Measurements from ENCODE around the gene ART5.
A peak's percentile ranks its signal among the peaks of the same experiment; 100 is the strongest.

DNA sequence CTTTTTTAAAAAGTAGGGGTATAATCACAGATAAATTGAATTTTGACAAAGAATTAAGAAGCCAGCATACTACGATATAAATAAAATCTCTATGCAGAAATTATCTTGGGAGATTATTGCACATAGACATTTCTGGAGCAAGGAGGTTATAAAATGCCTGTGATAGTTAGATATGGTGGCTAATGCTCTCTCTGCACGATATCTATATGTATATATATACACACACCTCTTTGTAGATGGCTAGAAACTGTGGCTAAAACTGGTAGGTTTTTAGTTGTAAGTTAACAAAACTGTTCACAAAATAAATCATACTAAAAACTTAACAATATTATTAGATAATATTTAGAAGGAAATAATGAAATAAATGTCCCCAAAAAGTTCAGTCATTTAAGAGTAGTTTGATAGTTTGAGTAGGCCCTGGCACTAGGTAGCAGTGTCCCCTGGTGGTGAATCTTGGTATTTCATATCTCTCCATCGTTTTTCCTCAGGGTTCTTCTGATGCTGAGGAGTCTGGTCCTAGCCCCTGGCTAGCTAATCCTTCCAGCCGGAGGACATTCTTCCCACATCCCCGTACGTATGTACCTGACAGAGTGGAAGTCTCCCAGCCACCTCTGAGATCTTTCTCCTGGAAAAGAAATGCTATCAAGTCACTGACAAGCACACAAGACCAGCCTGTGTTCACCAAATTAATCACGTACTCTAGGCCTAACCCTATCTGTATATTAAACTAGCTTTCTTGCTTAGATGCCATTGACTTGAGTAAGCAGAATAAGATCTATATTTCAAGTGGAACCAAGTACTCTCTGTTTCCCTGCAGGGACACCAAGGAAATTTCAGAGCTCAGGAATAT lies 32.2 kb downstream of the ART5 start:
- TF ChIP-seq, protein P1, sequence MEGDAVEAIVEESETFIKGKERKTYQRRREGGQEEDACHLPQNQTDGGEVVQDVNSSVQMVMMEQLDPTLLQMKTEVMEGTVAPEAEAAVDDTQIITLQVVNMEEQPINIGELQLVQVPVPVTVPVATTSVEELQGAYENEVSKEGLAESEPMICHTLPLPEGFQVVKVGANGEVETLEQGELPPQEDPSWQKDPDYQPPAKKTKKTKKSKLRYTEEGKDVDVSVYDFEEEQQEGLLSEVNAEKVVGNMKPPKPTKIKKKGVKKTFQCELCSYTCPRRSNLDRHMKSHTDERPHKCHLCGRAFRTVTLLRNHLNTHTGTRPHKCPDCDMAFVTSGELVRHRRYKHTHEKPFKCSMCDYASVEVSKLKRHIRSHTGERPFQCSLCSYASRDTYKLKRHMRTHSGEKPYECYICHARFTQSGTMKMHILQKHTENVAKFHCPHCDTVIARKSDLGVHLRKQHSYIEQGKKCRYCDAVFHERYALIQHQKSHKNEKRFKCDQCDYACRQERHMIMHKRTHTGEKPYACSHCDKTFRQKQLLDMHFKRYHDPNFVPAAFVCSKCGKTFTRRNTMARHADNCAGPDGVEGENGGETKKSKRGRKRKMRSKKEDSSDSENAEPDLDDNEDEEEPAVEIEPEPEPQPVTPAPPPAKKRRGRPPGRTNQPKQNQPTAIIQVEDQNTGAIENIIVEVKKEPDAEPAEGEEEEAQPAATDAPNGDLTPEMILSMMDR (IDR thresholded peaks at IDR 0.05; ENCODE audit: low read depth, low read length) = peak; percentile 82
- TF ChIP-seq, protein P2, sequence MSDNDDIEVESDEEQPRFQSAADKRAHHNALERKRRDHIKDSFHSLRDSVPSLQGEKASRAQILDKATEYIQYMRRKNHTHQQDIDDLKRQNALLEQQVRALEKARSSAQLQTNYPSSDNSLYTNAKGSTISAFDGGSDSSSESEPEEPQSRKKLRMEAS (IDR thresholded peaks at IDR 0.05; ENCODE audit: low read depth, low read length) = no peak
- TF ChIP-seq MYC (IDR thresholded peaks at IDR 0.05; ENCODE audit: low read depth, low read length) = no peak

Measured in NB4 (cell line).